Lung (tissue), 12 donors: ENCODE data around the gene THUMPD3. TPM values are rescaled to one million over a fixed set of nuclear protein-coding genes. Genes with fewer than 3 reads are reported as not detected.
A peak's percentile ranks its signal among the peaks of the same experiment; 100 is the strongest.

Source experiments
- ATAC-seq: fragments of 200-7000 bp; cut with Tn5 transposase; one replicate; pipeline ENCODE4 v1.9.1; 2020; ENCODE audit warnings: moderate number of reproducible peaks; ENCODE audit not compliant: insufficient read depth, low FRiP score
- DNase-seq, 3 donors: peaks; one replicate each; pipeline ENCODE4 v3.0.0-alpha.2; 2013 to 2017
- H3K27ac ChIP-seq, 2 donors: one replicate each; pipeline ENCODE4 v1.5.1; 2013; ENCODE audit warnings: mild to moderate bottlenecking in 2 of 2, moderate library complexity in 2 of 2, control low read depth in 1 of 2, inconsistent platforms in 1 of 2, low read depth in 1 of 2, low read length in 1 of 2
- H3K27me3 ChIP-seq, 3 donors: one replicate each; pipeline ENCODE4 v1.5.1; 2013; ENCODE audit warnings: low read length in 2 of 3; ENCODE audit not compliant: control insufficient read depth in 3 of 3, insufficient read depth in 3 of 3
- H3K36me3 ChIP-seq, 4 donors: one replicate each; pipeline ENCODE4 v1.5.1; 2013; ENCODE audit warnings: low read length in 4 of 4, mild to moderate bottlenecking in 1 of 4, moderate library complexity in 1 of 4; ENCODE audit not compliant: control insufficient read depth in 4 of 4, insufficient read depth in 4 of 4
- H3K4me1 ChIP-seq, 5 donors: one replicate each; pipeline ENCODE4 v1.5.1; 2013; ENCODE audit warnings: low read length in 5 of 5, mild to moderate bottlenecking in 2 of 5, moderate library complexity in 1 of 5; ENCODE audit not compliant: control insufficient read depth in 5 of 5, insufficient read depth in 5 of 5
- H3K4me3 ChIP-seq: one replicate; pipeline ENCODE4 v1.5.1; 2013; ENCODE audit warnings: mild to moderate bottlenecking, control low read depth, moderate library complexity
- H3K9ac ChIP-seq, 2 donors: one replicate each; pipeline ENCODE4 v1.5.1; 2013; ENCODE audit warnings: low read length in 2 of 2, control low read depth in 1 of 2; ENCODE audit not compliant: insufficient read depth in 1 of 2
- H3K9me3 ChIP-seq, 4 donors: one replicate each; pipeline ENCODE4 v1.5.1; 2013; ENCODE audit warnings: low read length in 3 of 4, mild to moderate bottlenecking in 1 of 4, moderate library complexity in 1 of 4; ENCODE audit not compliant: control insufficient read depth in 4 of 4, insufficient read depth in 3 of 4
- WGBS, 2 donors: extraction: QIAGEN DNeasy Blood & Tissue Kit; methylation state at CpG; one replicate each; pipeline ENCODE4 v1.1.7; 2013; 5-methylcytosine and 5-hydroxymethylcytosine counted together
- polyA plus RNA-seq, 2 donors: library from polyadenylated mRNA; stranded (reverse); fragments of 200-250 nt; gene quantifications; one replicate each; pipeline ENCODE4 v1.2.1, GENCODE V29; 2013
- total RNA-seq, 2 donors: library from RNA; depleted of rRNA in 1 of 2; stranded (reverse); fragments of >200 nt in 1 of 2; gene quantifications; one replicate each; pipeline ENCODE4 v1.2.1, GENCODE V29; 2014 to 2021
- TF ChIP-seq, protein P1 (sequence below): IDR thresholded peaks from 2 replicates; pipeline ENCODE4 v1.5.1; 2012; ENCODE audit warnings: mild to moderate bottlenecking; ENCODE audit errors: control extremely low read depth, extremely low read depth
- donor health status: control.
- donor health status: control.
- donor health status: Bipolar disorder and iron deficiency.
- donor health status: healthy.
- donor health status: DM: yes; HTN: yes; CAD: no.

The THUMPD3 gene
- total and polyA plus RNA-seq, 4 donors = 28.6 to 37.2 (median 31.8) TPM

DNA sequence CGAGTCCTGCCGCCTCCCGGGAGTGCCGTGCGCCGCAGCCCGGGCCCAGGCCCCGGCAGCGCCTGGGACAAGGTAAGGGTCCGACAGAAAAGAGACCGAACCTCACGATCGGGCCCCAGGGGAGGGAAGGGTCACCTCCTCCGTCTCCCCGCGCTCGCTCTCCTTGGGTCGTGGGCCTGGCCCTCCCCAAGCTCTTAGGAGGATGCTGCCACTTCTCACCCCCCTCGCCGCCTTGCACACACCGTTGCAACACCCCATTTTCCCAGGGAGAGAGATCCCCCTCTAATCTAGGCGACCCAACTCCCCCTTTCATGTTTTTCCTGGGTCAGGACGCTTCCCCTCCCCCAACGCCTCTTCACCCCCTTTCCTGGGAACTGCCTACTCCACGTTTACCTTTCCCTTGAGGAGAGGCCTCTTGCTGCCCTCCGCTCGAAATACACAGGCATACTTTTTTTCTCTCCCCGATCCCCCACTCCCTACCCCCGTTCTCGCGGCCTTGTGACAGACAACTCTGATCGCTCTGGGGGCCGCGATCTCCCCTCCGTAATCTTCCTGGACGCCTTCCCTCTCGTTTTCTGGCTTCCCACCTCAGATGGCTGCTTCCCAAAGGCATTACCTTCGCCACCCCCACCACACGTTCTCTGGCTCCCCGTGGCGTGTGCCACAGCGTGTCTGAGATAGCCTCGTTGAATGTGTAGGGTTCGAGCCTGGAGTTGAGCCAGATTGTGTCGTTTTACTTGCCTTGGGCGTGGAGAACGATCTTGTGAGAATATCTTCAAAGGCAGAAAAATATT is 35.2 kb downstream of the THUMPD3 start:
- no peak for ATAC-seq
- DNase-seq = peak; percentile 67 to 71 (median 68)
- TF ChIP-seq, protein P1, sequence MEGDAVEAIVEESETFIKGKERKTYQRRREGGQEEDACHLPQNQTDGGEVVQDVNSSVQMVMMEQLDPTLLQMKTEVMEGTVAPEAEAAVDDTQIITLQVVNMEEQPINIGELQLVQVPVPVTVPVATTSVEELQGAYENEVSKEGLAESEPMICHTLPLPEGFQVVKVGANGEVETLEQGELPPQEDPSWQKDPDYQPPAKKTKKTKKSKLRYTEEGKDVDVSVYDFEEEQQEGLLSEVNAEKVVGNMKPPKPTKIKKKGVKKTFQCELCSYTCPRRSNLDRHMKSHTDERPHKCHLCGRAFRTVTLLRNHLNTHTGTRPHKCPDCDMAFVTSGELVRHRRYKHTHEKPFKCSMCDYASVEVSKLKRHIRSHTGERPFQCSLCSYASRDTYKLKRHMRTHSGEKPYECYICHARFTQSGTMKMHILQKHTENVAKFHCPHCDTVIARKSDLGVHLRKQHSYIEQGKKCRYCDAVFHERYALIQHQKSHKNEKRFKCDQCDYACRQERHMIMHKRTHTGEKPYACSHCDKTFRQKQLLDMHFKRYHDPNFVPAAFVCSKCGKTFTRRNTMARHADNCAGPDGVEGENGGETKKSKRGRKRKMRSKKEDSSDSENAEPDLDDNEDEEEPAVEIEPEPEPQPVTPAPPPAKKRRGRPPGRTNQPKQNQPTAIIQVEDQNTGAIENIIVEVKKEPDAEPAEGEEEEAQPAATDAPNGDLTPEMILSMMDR = no peak
- H3K4me1 ChIP-seq = peaks cover 5 to 56% (median 29%) of the 10 kb centered on the region in 5 donors
- no peaks in the 10 kb centered on the region for H3K27me3 ChIP-seq
- peak overlapping the region; percentile 99 for H3K27ac ChIP-seq
- WGBS, 2 donors = 0% methylated on average over 46 to 47 of the region's 47 CpGs
- H3K9ac ChIP-seq = peak overlapping the region; percentile 94 to 98
- H3K36me3 ChIP-seq = peaks cover 4 to 9% (median 7%) of the 10 kb centered on the region in 4 donors
- no peaks in the 10 kb centered on the region for H3K9me3 ChIP-seq
- H3K4me3 ChIP-seq = peak overlapping the region; percentile 82

DNA sequence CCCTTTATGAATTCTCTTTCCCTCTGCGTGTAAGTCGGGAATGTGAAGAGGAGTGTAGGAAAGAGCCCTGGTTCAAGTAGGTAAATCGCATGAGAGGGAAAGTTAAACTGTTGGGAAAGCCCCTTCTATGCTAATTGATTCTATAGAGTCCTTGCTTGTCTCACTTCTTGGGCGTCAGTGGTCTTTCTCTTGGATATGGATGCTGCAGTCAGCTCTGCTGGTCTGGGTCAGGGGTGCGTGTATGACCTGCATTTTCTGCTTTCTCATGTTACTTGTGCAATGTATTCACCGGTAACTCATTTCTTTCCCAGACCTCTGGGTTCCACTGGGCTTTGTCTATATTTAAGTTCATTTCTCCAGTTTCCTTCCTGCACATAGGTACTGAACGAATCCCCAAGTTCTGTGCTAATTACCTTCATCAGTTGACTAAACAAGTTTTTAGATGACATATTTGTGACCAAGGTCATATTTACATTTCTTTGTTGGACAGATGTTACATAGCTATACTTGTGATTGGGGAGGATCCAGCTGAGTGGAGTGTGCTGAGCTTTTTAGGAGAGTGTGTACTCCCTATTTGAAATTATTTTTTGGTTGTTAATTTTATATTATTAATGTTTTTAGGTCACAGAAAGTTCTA is 36.0 kb downstream of the THUMPD3 start:
- Histone ChIP-seq H3K4me1 (peaks cover 5 to 62% (median 33%) of the 10 kb centered on the region in 5 donors), H3K9ac (peak overlapping the region; percentile 94 to 98), H3K9me3 (no peaks in the 10 kb centered on the region), H3K4me3 (peak overlapping the region; percentile 82), H3K27me3 (no peaks in the 10 kb centered on the region), H3K36me3 (peaks cover 0 to 6% (median 4%) of the 10 kb centered on the region in 4 donors), H3K27ac (peak overlapping the region; percentile 99)
- ATAC-seq = no peak
- DNase-seq = peak; percentile 50 to 78 (median 60)
- 0% methylated on average over 7 of the region's 7 CpGs for WGBS, 2 donors
- TF ChIP-seq, protein P1 = no peak

GRCh38 chr3:9399337-9399703 is 36.5 kb downstream of the THUMPD3 start:
- H3K9ac ChIP-seq = peak overlapping the region; percentile 94 to 98
- TF ChIP-seq, protein P1 = no peak
- ATAC-seq (no peak), DNase-seq (peak in 2 of 3 donors; percentile 55 to 78)
- H3K27me3 ChIP-seq = no peaks in the 10 kb centered on the region
- peak overlapping the region in 1 of 2 donors; percentile 99 for H3K27ac ChIP-seq
- peaks cover 5 to 66% (median 33%) of the 10 kb centered on the region in 5 donors for H3K4me1 ChIP-seq
- H3K36me3 ChIP-seq = peaks cover 0 to 6% (median 4%) of the 10 kb centered on the region in 4 donors
- H3K9me3 ChIP-seq = no peaks in the 10 kb centered on the region
- 1 to 5% methylated on average over 2 of the region's 2 CpGs for whole genome bisulfite sequencing, 2 donors
- no peak overlapping the region for H3K4me3 ChIP-seq
